Left cardiac atrium (tissue), 4 donors: ENCODE data around the gene AK4. TPM values are rescaled to one million over a fixed set of nuclear protein-coding genes. Genes with fewer than 3 reads are reported as not detected.

ENCODE experiments used
- ATAC-seq, 2 donors: fragments of 200-7000 bp; cut with Tn5 transposase; one replicate each; pipeline ENCODE4 v1.9.1; 2020; ENCODE audit warnings: mild to moderate bottlenecking in 2 of 2, moderate library complexity in 2 of 2
- DNase-seq: peaks from one replicate; pipeline ENCODE4 v3.0.0-alpha.2; 2020
- intact Hi-C, 2 donors: fragments of 100-400 bp; cut with DNase I; formaldehyde crosslinking; loops; one replicate each; pipeline versions ENCODE4 v1.14.1 to v1.15.1; 2022 to 2023
- total RNA-seq, 2 donors: library from RNA; stranded (reverse); fragmentation: NEBNext Ultra II Directional; extraction: Animal tissue kit (Norgen Biotek cat#: 25700); gene quantifications; one replicate each; pipeline ENCODE4 v1.2.1, GENCODE V29; 2021
- donor health status: DM: no; HTN: yes; CAD: no.
- donor health status: DM: no; HTN: yes; CAD: no; lungs with severe emphysema.
- donor health status: DM: yes; HTN: yes; CAD: no.
- donor health status: Dilated cardiomyopathy.

The AK4 gene
- total RNA-seq, 2 donors from 2014 or later = 79.7 to 81.3 TPM

DNA sequence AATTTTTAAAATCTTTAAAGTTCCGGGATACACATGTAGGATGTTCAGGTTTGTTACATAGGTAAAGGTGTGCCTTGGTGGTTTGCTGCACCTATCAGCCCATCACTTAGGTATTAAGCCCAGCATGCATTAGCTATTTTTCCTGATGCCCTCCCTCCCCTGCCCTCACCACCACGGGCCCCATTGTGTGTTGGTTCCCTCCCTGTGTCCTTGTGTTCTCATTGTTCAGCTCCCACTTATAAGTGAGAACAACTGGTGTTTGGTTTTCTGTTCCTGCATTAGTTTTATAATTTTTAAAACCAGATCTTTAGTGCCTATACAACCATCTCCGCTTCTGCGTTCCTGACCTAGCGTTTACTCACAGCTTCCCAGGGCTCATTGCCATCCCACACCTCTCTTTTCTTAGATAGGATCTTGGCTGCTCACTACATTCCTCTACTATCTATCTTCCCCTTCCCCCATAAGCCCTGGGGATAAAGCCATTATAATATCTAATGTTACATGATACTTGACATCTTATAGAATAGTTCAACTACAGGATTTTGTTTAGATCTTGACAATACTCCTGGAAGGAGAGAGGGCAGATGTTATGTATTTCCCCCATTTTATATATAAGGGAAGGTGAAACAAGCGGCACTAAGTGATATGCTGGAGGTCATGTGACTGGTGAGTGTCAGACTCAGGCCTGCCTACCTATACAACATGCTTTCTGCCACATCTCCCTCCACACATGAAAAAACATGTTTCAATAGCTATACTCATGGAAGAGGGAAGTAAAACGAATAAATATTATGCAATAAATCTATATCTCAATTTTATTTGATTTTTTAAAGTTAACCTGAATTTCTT lies 109.1 kb downstream of the AK4 start:
- ATAC-seq = no peak
- DNase-seq = no peak
- intact Hi-C loops = no loop called here

DNA sequence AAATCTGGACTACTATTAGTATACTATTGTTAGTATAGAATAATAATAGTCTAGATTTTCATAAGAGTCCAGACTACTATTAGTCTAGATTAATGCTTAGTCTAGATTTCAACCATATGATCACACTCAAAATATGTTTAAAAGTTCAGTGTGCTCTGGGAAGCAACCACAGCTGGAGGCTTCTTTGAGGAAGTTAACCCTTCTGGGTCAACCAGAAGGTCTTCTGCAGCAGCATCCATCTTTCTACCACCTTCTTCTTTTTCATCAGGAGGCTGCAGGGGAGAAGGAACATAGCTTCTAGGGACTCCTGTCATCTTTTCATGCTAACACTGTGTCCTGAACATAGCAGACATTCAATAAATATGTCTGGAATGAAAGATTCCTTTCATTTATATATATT lies 110.1 kb downstream of the AK4 start:
- ATAC-seq = no peak
- no peak for DNase-seq
- intact Hi-C loops = no loop called here

DNA sequence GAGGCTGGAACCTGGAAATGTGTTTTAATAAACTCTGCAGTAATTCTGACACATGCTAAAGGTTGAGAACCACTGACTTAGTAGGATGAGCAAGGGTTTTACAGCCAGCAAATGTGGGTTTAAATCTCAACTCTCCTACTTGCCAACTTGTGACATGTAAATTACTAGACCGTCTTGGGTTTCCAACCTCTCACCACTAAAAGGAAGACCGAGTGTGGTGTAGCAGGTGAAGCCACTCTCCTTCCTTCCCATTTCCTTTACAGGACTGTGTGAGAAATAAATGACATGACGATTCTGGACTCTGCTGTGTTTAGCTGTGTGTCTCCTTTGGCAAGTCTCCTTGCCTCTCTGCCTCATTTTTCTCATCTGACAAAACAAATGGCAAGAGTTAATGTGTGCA lies 111.8 kb downstream of the AK4 start:
- intact Hi-C loops = no loop called here

DNA sequence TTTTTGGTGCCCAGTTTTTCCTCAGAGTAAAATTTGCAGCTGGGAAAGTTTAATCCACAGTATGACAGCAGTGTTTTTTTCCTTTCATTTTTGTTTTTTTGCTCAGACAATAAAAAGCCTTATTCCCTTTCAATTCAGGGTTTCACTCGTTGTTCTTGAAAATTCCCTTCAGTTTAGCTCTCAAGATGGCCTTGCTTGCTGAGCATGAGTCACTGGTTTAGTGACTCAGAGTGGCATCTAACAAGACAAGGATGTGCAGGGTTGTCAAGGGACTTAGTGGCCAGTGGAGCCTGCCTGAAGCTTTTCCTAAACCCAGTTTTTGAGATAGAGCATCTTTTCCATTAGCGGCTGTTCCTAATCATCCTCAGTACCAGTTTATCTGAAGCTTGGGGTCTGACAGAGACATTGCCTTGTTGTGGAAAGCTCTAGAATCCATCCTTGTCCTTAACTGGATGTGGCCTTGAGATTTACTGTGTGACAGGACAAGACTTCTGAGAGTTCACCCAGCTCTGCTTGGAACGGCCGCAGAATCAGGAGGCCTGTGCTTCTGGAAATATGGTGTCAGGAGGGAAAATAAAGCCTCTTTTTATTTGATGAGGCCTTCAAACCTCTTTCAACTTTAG lies 113.0 kb downstream of the AK4 start:
- peak in 1 of 2 donors; percentile 64 for ATAC-seq
- no peak for DNase-seq
- intact Hi-C loops = no loop called here

More for the DNA sequence above, 111.8 kb downstream of the AK4 start:
- ATAC-seq (no peak), DNase-seq (no peak)

DNA sequence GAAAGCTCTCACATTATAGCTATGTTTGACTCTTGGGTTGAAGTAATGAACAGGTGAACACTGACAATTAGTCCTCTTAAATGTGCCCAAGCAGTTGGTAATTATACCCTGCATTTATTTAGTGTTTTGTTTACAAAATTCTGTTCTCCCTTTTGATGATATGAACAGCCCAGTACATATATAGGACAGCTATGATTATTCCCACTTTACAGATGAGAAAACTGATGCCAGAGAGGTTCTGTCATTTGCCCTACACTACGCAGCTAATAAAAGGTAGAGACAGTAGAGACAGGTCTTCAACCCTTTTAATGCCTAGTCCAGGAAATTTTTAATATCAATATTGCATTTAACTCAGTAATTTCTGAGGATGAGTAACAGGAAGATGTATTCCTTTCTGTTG lies 115.3 kb downstream of the AK4 start:
- ATAC-seq (no peak), DNase-seq (no peak)
- intact Hi-C loops = no loop called here

DNA sequence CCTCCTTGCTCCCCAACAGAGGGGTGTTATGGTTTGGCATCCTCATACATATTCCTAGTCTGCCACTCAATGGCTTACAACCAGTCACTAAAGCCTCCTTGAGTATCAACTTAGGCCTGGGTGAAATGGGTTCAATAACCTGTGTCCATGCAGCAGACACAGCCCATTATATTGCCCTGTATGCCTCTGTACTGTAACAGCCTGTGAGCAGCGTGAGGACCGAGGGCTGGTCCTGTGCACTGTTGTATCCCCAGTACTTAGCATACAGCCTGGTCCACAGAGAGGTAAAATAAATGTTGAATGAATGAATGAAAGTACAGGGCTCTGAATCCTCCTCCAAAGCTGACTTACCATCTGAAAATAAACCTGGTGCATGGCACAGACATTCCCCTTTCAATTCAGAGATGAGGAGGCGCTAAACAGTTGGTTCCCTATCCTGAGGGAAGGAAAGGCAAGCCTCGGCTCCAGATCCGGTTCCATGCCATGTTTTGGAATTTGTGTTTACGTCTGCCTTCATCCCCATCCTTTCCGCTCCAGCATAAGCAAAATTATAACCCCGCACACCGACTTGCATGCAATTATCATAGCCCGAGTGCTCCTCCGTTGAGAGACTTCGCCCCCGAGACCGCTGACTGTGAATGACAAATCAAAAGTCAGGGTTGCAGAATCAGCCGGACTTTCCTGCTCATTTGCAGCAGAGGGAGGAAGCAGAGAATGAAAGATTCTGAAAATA lies 116.4 kb downstream of the AK4 start:
- ATAC-seq = peak; percentile 48 to 50
- DNase-seq = peak; percentile 36
- intact Hi-C loops = no loop called here

DNA sequence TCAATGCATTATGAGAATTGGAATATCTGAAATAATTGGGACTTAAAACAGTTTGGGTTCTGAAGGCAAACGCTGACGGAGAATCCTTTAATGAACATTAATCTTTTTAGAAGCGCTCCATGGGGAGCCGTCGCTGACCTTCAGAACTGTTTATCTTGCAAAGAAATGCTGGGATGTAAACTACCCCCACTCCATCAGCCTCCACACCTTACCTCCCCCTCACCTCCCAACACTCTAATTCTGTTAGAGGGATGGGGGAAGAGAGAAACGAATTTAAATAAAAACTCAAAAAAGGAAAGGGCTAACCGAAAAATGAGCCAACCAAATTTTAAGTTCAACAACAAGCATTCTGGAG lies 117.3 kb downstream of the AK4 start:
- intact Hi-C loops = no loop called here
- ATAC-seq = no peak
- DNase-seq = no peak

DNA sequence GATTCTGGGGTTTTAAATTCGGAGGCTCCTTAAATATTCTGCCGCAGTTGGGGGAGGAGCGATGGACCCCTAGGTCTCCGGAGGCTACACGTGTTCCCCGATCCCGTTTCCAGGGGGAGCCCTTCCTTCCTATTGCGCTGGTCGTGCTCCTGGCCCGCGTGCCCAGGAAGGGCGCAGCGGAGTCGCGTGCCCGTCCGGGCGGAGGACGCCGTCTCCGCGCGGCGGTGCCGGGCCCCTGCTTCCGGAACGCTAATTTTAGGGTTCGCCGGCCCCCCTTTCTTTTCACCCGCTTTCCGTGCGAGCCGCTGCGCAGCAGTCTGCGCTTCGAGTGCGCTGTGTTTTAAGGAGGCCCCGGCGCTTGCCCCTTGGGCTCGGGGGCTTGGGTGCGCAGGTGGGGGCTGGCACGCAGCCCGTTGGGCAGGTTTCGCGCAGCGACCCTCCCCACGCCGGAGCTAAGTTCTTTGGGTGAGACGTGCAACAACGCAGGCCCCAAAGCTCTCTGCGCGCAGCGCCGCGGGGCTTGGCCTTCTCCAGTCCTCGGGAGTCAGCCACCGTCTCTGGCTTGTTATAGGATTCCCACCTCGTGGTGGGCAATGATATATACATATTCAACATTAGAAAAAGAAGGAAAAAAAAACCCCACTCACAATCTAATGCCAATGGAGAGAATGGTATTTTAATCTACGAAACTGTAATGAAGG lies 117.8 kb downstream of the AK4 start:
- ATAC-seq (peak; percentile 90 to 92), DNase-seq (peak; percentile 55)
- intact Hi-C loops = no loop called here

DNA sequence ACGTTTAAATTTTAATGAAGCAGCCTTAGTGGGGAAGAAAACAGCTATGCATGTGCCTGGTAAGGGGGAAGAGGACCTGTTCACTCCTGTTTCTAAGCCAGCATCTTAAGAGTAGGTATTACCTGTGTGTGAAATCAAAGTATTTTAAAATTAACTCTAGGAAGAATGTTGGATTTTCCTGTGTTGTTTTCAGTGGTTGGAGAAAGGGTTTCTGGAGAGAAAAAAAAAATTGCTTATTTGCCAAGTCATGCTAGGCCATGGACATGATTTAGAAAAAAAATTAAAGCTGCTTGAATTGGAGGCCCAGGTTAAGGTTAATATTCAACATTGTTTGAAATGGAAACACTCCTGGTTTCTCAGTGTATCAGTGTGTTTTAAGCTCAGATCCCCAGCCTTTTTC lies 118.5 kb downstream of the AK4 start:
- ATAC-seq (no peak), DNase-seq (no peak)
- intact Hi-C loops = no loop called here

DNA sequence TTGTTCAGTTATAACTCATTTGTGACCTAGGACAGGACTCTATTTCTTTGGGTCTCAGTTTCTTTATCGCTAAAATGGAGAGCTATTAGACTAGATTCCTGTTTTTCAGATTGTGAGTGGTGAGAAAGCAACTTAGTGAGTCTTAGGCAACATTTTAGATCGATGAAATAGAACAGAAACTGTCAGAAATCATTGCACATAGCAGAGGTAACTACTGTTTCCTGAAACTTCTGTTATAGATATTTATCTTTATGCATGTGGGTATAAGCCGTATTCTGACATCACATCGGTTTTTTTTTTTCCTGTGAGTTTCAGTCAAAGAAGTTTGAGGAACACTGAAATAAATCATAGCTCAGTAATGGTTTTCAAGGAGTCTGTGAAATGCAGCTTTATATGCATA lies 119.3 kb downstream of the AK4 start:
- DNase-seq (no peak), ATAC-seq (no peak)
- intact Hi-C loops = no loop called here

DNA sequence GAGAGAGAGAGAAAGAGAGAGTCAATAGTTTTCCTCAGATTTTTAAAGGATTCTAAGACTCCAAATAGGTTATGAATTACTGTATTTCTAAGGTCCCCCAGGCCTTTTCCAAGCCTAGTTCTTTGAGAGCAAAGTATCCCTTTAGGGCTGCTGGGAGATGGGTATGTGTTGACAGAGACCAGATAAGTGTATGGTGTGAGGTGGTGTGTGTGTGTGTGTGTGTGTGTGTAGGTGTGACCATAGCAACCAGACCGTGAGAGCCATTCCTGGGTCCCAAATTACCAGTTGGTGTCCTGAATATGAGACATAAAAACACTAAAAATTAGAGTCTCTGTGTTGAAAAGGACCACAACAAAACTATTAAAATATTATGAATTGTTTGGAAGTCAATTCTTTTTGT lies 119.7 kb downstream of the AK4 start:
- intact Hi-C loops = no loop called here
- DNase-seq (no peak), ATAC-seq (peak in 1 of 2 donors; percentile 38)

DNA sequence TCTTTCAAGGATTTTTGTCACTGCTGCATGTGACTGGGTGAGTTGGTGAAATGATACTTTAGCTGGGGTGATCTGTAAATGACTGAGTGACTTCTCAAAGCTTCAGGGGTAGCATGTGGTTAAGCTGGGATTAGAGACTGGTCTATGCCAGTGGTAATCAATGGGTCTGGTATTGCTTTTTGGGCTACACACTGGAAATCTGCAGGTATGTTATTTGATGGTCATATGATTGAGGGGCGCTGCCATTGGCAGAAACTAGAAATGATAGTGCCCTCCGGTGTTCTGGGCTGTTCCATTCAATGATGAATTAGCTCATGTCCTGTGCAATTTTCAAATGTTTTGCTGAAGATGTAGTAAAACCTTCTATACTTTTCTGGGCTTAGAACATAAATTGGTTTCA lies 121.6 kb downstream of the AK4 start:
- intact Hi-C loops = no loop called here
- ATAC-seq (no peak), DNase-seq (no peak)

DNA sequence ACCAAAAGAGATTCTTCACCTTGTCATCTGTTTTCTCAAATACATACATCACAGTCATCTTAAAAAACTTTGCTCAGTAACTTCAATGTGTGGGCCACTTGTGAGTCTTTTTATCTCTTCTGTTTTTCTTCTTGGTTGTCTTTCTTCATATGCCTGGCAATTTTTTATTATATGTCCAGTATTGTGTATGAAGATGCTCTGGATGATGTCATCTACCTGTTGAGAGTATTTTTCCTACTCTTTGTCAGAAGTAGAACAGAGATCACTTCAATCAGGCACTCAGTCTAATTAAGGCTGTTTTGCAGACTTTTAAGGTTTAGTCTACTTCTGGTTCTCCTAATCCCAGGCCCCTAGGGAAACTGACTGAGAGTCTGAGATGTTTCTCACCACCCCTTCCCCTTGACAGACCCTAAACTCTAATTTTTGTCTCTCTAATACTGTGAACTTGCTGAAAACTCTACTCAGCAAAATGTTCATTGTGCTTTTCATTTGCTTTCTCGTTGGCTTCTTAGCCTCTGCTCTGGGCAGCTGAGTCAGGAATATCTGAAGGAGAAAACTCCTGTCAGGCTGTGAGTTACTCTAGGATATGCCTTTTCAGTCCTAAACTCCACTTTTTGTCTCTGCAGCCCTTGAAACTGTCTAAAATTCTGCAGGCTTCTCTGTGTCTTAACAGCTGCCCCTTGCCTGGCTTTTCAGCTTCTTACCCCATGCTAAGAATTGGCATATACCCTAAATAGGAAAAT lies 128.4 kb downstream of the AK4 start:
- no peak for ATAC-seq
- no peak for DNase-seq
- intact Hi-C loops = no loop called here

DNA sequence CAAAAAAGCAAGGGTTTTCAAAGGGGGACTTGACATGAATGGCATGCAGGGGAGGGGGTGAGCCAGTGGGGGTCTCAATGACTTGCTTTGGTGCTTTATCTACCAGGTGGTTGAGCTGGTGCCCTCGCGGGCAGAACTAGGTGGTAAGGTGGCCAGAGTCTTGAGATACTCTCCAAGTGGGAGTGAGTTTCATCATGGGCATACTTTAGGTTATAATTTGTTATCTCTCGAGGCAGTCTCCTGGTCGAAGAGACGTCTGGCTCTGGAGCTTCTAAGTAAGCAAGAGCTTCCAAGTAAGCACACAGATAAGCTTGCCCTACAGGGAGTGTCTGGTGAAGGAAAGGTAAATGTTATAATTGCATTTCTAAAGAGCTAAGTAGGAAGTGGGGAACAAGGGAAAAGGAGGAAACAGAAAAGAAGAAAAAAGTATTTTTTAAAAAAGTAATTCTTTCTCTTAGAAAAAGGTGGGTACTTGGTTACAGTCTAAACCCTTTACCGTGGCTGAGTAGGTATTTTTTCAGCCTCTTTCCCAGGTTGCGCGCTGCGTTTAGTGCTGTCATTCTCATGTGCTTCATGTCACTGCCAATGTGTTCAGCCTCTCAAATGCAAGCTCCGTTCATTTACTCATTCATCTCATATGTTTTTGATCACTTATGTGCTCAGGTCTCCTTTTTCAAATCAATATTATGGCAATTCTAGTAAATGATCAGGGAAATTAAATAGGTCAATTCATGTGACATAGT lies 129.8 kb downstream of the AK4 start:
- intact Hi-C loops = no loop called here
- DNase-seq = no peak
- peak in 1 of 2 donors; percentile 80 for ATAC-seq

DNA sequence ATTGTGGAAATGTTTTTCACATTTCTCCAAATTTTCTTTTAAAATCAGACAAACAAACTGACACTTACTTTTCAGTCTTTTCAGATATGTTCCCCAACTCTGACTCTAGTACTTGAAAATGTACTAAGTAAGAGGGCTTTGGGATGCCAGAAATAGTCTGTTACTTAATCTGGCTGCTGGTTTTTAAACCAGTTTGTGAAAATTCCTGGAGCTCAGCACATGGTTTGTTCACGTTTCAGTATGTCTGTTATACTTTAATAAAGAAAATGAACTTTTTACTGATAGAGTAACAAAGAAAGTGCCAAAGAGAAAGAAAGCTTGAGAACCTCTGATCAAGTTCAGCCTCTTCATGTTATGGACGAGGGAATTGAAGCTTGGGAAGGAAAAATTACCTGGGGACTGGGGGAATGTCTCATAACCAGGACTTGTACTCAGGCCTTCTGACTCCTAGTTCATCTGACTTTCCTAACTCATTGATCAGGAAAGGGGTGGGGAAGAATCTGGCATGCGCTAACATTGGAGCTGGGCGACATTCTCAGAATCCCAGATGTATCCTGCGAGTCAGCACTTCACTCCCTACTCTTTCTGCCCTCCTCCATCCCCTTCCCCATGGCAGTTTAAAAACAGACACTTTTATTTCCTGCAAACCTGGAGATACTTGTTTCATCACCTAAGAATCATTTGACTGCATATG lies 130.5 kb downstream of the AK4 start:
- DNase-seq (no peak), ATAC-seq (peak; percentile 64 to 71)
- intact Hi-C loops = no loop called here

DNA sequence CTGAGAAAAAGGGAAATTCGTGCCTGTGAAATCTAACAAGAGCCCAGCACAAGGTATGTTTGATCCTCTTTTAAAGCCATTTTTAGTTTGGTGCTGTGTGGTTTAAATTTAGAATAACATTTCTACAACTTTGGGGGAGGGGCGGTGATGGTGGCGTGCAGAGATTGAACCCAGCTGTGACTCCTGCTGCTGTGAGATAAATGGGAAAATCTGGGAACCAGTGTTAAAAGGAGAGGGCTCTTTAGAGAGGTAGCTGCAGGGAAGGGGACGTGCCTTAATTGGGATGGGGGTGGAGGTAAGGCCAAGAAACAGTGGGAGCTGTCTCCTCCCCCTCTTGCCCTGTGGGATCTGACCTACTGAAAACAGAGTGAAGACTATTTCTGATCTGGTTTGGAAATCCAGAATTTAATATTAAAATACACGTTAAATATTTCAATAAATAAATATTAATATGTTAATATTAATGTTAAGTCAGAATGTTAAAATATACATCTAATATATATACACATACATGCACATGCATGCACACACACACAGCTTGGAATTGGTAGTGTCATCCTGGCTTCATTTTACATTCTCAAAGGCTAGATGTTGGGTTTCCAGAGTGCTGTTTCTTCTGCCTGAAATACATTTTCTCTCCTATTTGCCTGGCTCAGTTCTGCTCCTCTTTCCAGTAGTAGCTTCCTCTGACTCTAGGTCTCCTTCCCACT lies 131.2 kb downstream of the AK4 start:
- ATAC-seq (peak; percentile 35 to 51), DNase-seq (no peak)
- intact Hi-C loops = no loop called here
